ENCODE results near the gene KLHDC7B.

KLHDC7B gene

GRCh38 chr22:50595189-50595588 is 49.5 kb downstream of the KLHDC7B start:
- DNase-seq (ENCODE audit: low spot score), result no peak

- DNase-seq (ENCODE audit: low spot score), result no peak
Observed at GRCh38 chr22:50597097-50597496, 51.4 kb downstream of the KLHDC7B start.

- DNase-seq (ENCODE audit: low spot score), result peak; percentile 56
Observed at GRCh38 chr22:50599816-50600455, 54.2 kb downstream of the KLHDC7B start.

DNA sequence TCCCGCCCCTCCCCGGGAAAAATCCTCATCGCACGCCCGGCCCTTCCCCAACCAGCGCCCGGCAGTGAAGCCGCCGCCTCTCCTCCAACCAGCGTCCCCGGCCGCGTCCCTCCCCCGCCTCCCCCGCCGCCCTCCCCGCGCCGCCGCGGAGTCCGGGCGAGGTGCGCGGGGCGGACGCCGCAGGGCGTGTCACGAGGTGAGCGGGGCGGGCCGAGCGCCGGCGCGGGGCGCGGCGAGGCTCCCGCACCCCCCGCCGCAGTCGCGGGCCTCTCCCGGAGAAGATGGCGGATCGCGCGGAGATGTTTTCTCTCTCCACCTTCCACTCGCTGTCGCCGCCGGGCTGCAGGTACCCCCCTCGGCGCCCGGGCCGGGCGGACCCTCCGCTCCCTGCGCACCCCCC is 54.8 kb downstream of the KLHDC7B start, which contains the start of gene MAPK8IP2:
Gene MAPK8IP2, plus strand, starts transcription at position 256 of the 400 bp plus-strand sequence. Its CDS starts 26 bp downstream, at position 282.
- no peak for DNase-seq (ENCODE audit: low spot score)
